Liver (tissue), 9 donors: Measurements from ENCODE around the gene TBC1D14. TPM values are rescaled to one million over a fixed set of nuclear protein-coding genes. Genes with fewer than 3 reads are reported as not detected.

Source experiments
- DNase-seq: peaks from one replicate; pipeline ENCODE4 v3.0.0-alpha.2; 2017; ENCODE audit warnings: low spot score
- H3K27ac ChIP-seq, 2 donors: one replicate each; pipeline ENCODE4 v1.7.0; 2013; ENCODE audit warnings: inconsistent platforms in 2 of 2, low read length in 2 of 2, control low read depth in 1 of 2, low read depth in 1 of 2, mild to moderate bottlenecking in 1 of 2
- H3K27me3 ChIP-seq, 4 donors: one replicate each; pipeline versions ENCODE4 v1.6.1 to v1.7.0; 2013; ENCODE audit warnings: low read length in 3 of 4, inconsistent platforms in 1 of 4, mild to moderate bottlenecking in 1 of 4, moderate library complexity in 1 of 4; ENCODE audit not compliant: control insufficient read depth in 4 of 4, insufficient read depth in 4 of 4
- H3K36me3 ChIP-seq, 4 donors: one replicate each; pipeline versions ENCODE4 v1.6.1 to v1.7.0; 2013; ENCODE audit warnings: low read length in 3 of 4, mild to moderate bottlenecking in 3 of 4, low read depth in 1 of 4, moderate library complexity in 1 of 4; ENCODE audit not compliant: control insufficient read depth in 4 of 4, insufficient read depth in 3 of 4
- H3K4me1 ChIP-seq, 4 donors: one replicate each; pipeline versions ENCODE4 v1.6.1 to v1.7.0; 2013; ENCODE audit warnings: low read length in 3 of 4, mild to moderate bottlenecking in 3 of 4, moderate library complexity in 1 of 4; ENCODE audit not compliant: control insufficient read depth in 4 of 4, insufficient read depth in 4 of 4
- H3K4me3 ChIP-seq, 3 donors: one replicate each; pipeline versions ENCODE4 v1.6.1 to v1.7.0; 2013; ENCODE audit warnings: low read length in 3 of 3, control low read depth in 1 of 3, low read depth in 1 of 3, mild to moderate bottlenecking in 1 of 3
- H3K9ac ChIP-seq, 2 donors: one replicate each; pipeline ENCODE4 v1.7.0; 2013; ENCODE audit warnings: low read length in 2 of 2, mild to moderate bottlenecking in 2 of 2, moderate library complexity in 2 of 2, control low read depth in 1 of 2, low read depth in 1 of 2
- H3K9me3 ChIP-seq, 4 donors: one replicate each; pipeline versions ENCODE4 v1.6.1 to v1.7.0; 2013; ENCODE audit warnings: low read length in 3 of 4; ENCODE audit not compliant: control insufficient read depth in 4 of 4
- EGR1 ChIP-seq, 2 donors: IDR thresholded peaks; 2 replicates each; pipeline ENCODE4 v1.6.1; 2016 to 2018; ENCODE audit warnings: antibody characterized with exemption in 2 of 2, low read depth in 2 of 2
- FOXA2 ChIP-seq: IDR thresholded peaks from 2 replicates; pipeline ENCODE4 v1.6.1; 2016; ENCODE audit warnings: antibody characterized with exemption
- GABPA ChIP-seq, 2 donors: IDR thresholded peaks in 1 of 2; conservative IDR thresholded peaks in 1 of 2; 2 replicates each; pipeline ENCODE4 v1.6.1; 2016; ENCODE audit warnings: antibody characterized with exemption in 2 of 2, mild to moderate bottlenecking in 1 of 2, moderate library complexity in 1 of 2
- HNF4A ChIP-seq, 2 donors: conservative IDR thresholded peaks; 2 replicates each; pipeline ENCODE4 v1.6.1; 2016; ENCODE audit warnings: antibody characterized with exemption in 2 of 2, mild to moderate bottlenecking in 2 of 2
- HNF4G ChIP-seq: IDR thresholded peaks from 2 replicates; pipeline ENCODE4 v1.6.1; 2016; ENCODE audit warnings: antibody characterized with exemption
- JUND ChIP-seq, 2 donors: IDR thresholded peaks; 2 replicates each; pipeline ENCODE4 v1.6.1; 2016; ENCODE audit warnings: antibody characterized with exemption in 2 of 2
- MAX ChIP-seq: IDR thresholded peaks from 2 replicates; pipeline ENCODE4 v1.6.1; 2016; ENCODE audit warnings: antibody characterized with exemption
- NR2F2 ChIP-seq: IDR thresholded peaks from 2 replicates; pipeline ENCODE4 v1.6.1; 2016; ENCODE audit warnings: antibody characterized with exemption
- RAD21 ChIP-seq, 2 donors: IDR thresholded peaks; 2 replicates each; pipeline ENCODE4 v1.6.1; 2016; ENCODE audit warnings: antibody characterized with exemption in 2 of 2, mild to moderate bottlenecking in 2 of 2
- REST ChIP-seq: IDR thresholded peaks from 2 replicates; pipeline ENCODE4 v1.6.1; 2016; ENCODE audit warnings: antibody characterized with exemption, mild to moderate bottlenecking
- RXRA ChIP-seq, 2 donors: IDR thresholded peaks; 2 replicates each; pipeline ENCODE4 v1.6.1; 2017 to 2018; ENCODE audit warnings: antibody characterized with exemption in 2 of 2, mild to moderate bottlenecking in 1 of 2
- SP1 ChIP-seq: IDR thresholded peaks from 2 replicates; pipeline ENCODE4 v1.6.1; 2018; ENCODE audit warnings: antibody characterized with exemption, mild to moderate bottlenecking
- TAF1 ChIP-seq: conservative IDR thresholded peaks from 2 replicates; pipeline ENCODE4 v1.6.1; 2016; ENCODE audit warnings: antibody characterized with exemption, mild to moderate bottlenecking
- YY1 ChIP-seq: IDR thresholded peaks from 2 replicates; pipeline ENCODE4 v1.6.1; 2016; ENCODE audit warnings: antibody characterized with exemption, mild to moderate bottlenecking
- ZBTB33 ChIP-seq: IDR thresholded peaks from 2 replicates; pipeline ENCODE4 v1.6.1; 2016; ENCODE audit warnings: antibody characterized with exemption
- WGBS: extraction: QIAGEN DNeasy Blood & Tissue Kit; methylation state at CpG from one replicate; pipeline ENCODE4 v1.1.7; 2013; 5-methylcytosine and 5-hydroxymethylcytosine counted together
- polyA plus RNA-seq, 2 donors: library from polyadenylated mRNA; stranded (reverse) in 1 of 2; unstranded in 1 of 2; fragments of 200-250 nt in 1 of 2; fragments of >200 nt in 1 of 2; fragmentation: Nextera tagmentation in 1 of 2; extraction: Ambion mirVana in 1 of 2; gene quantifications; one replicate each; pipeline versions ENCODE4 v1.2.1 to v1.2.3, GENCODE V29; 2013 to 2015
- total RNA-seq, 2 donors: library from RNA; depleted of rRNA; stranded (reverse); fragments of >200 nt; gene quantifications; one replicate each; pipeline ENCODE4 v1.2.3, GENCODE V29; 2014
- donor health status: healthy.
- donor health status: healthy.
- donor health status: healthy.
- donor health status: healthy.
- donor health status: healthy.

TBC1D14 gene
- total and polyA plus RNA-seq, 4 donors: 10.0 to 45.2 (median 22.7) TPM

GRCh38 chr4:7003176-7003878 is 93.7 kb downstream of the TBC1D14 start (continued):
- no peak for TF ChIP-seq REST
- TF ChIP-seq RXRA (IDR thresholded peaks at IDR 0.05): no peak
- TF ChIP-seq ZBTB33: no peak
- TF ChIP-seq RAD21 (IDR thresholded peaks at IDR 0.05): no peak
- TF ChIP-seq SP1: no peak
- TF ChIP-seq FOXA2: no peak
- no peak for TF ChIP-seq TAF1
- no peak for TF ChIP-seq HNF4A (conservative IDR thresholded peaks at IDR 0.05)
- no peak for TF ChIP-seq HNF4G

GRCh38 chr4:7003879-7004240 is 94.2 kb downstream of the TBC1D14 start:
- peaks cover 7 to 41% (median 32%) of the 10 kb centered on the region in 4 donors for H3K36me3 ChIP-seq
- H3K27me3 ChIP-seq: no peaks in the 10 kb centered on the region
- no peak for DNase-seq
- no peak overlapping the region for H3K9ac ChIP-seq
- no peak overlapping the region for H3K27ac ChIP-seq
- 88% methylated on average over 8 of the region's 8 CpGs for WGBS
- no peaks in the 10 kb centered on the region for H3K9me3 ChIP-seq
- no peak overlapping the region for H3K4me3 ChIP-seq
- peaks cover 0 to 32% (median 25%) of the 10 kb centered on the region in 4 donors for H3K4me1 ChIP-seq
- no peak for TF ChIP-seq GABPA (IDR thresholded peaks at IDR 0.05 in 1 of 2, conservative IDR thresholded peaks at IDR 0.05 in 1 of 2)
- no peak for TF ChIP-seq ZBTB33
- TF ChIP-seq RXRA (IDR thresholded peaks at IDR 0.05): no peak
- no peak for TF ChIP-seq SP1
- TF ChIP-seq NR2F2: no peak
- no peak for TF ChIP-seq HNF4G
- no peak for TF ChIP-seq HNF4A (conservative IDR thresholded peaks at IDR 0.05)
- TF ChIP-seq JUND (IDR thresholded peaks at IDR 0.05): no peak
- no peak for TF ChIP-seq FOXA2

- Histone ChIP-seq H3K27ac (no peak overlapping the region), H3K4me1 (peaks cover 0 to 30% (median 25%) of the 10 kb centered on the region in 4 donors), H3K36me3 (peaks cover 7 to 38% (median 27%) of the 10 kb centered on the region in 4 donors), H3K4me3 (no peak overlapping the region), H3K9ac (no peak overlapping the region), H3K9me3 (no peaks in the 10 kb centered on the region), H3K27me3 (no peaks in the 10 kb centered on the region)
- WGBS: 86% methylated on average over 4 of the region's 4 CpGs
- DNase-seq: no peak
- TF ChIP-seq RXRA (IDR thresholded peaks at IDR 0.05) (no peak), GABPA (IDR thresholded peaks at IDR 0.05 in 1 of 2, conservative IDR thresholded peaks at IDR 0.05 in 1 of 2) (no peak), YY1 (no peak), MAX (no peak), REST (no peak), ZBTB33 (no peak), EGR1 (IDR thresholded peaks at IDR 0.05; ENCODE audit: low read depth in 2 of 2) (no peak)
Measured at GRCh38 chr4:7004331-7004730, 94.7 kb downstream of the TBC1D14 start.
